ENCODE data around the gene PMEPA1. TPM values are rescaled to one million over a fixed set of nuclear protein-coding genes. Genes with fewer than 3 reads are reported as not detected.

The PMEPA1 gene
- total RNA-seq, 2 experiments from 2014 or later, result 1.4 to 3.7 TPM

- intact Hi-C loops (cut with micrococcal nuclease; ENCODE audit: unreplicated experiment), result no loop called here
- no peak for TF ChIP-seq CTCF (conservative IDR thresholded peaks at IDR 0.05; ENCODE audit: low read length)
- TF ChIP-seq EZH2phosphoT487 (IDR thresholded peaks at IDR 0.05; ENCODE audit: borderline replicate concordance, low read depth, low read length), result no peak
- H3K4me1 ChIP-seq (ENCODE audit: insufficient read depth, low read length, poor library complexity, severe bottlenecking), result peaks cover 28% of the 10 kb centered on the region
- no peak for DNase-seq (ENCODE audit: low spot score)
- ChIA-PET POLR2A (interaction anchor here (1.8 kb wide), 1 partner anchor 13 kb away, joined by 4 read pairs; no protein-coding TSS in a partner anchor), CTCF (ENCODE audit: unreplicated experiment) (no interaction called here)
- no peak overlapping the region for H3K4me3 ChIP-seq (ENCODE audit: low read depth, low read length, poor library complexity, severe bottlenecking)
- no peaks in the 10 kb centered on the region for H3K36me3 ChIP-seq (ENCODE audit: insufficient read depth, low read length)
- H3K79me2 ChIP-seq (ENCODE audit: insufficient read depth, low read depth, low read length), result no peaks in the 10 kb centered on the region
- H3K4me2 ChIP-seq (ENCODE audit: low read length), result no peak overlapping the region
- H4K20me1 ChIP-seq (ENCODE audit: insufficient read depth, low read length), result no peaks in the 10 kb centered on the region; the same call in 1 of the 2 replicates
- no peak overlapping the region for H3K27ac ChIP-seq (ENCODE audit: low read depth, low read length, poor library complexity, severe bottlenecking)
- no peaks in the 10 kb centered on the region for H3K9me2 ChIP-seq (ENCODE audit: insufficient read depth, low read length)
- no TSS peak for BruUV-seq (replicated peaks)
- H3K9me3 ChIP-seq (ENCODE audit: low read length), result no peaks in the 10 kb centered on the region
- no peak overlapping the region for H2AFZ ChIP-seq (ENCODE audit: low read length)
Measured at GRCh38 chr20:57614490-57615444, 95.0 kb downstream of the PMEPA1 start.

- CTCF ChIA-PET (ENCODE audit: unreplicated experiment), result no interaction called here
- no peaks in the 10 kb centered on the region for H3K36me3 ChIP-seq (ENCODE audit: insufficient read depth, low read length)
Measured at GRCh38 chr20:57613481-57613921, 96.3 kb downstream of the PMEPA1 start.

More at GRCh38 chr20:57613481-57613921, 96.3 kb downstream of the PMEPA1 start:
- Histone ChIP-seq H3K27ac (ENCODE audit: low read depth, low read length, poor library complexity, severe bottlenecking) (no peak overlapping the region), H3K9me2 (ENCODE audit: insufficient read depth, low read length) (no peaks in the 10 kb centered on the region), H2AFZ (ENCODE audit: low read length) (no peak overlapping the region), H3K9me3 (ENCODE audit: low read length) (no peaks in the 10 kb centered on the region), H3K4me3 (ENCODE audit: low read depth, low read length, poor library complexity, severe bottlenecking) (no peak overlapping the region), H3K4me2 (ENCODE audit: low read length) (no peak overlapping the region), H3K79me2 (ENCODE audit: insufficient read depth, low read depth, low read length) (no peaks in the 10 kb centered on the region), H4K20me1 (ENCODE audit: insufficient read depth, low read length) (no peaks in the 10 kb centered on the region; the same call in 1 of the 2 replicates), H3K4me1 (ENCODE audit: insufficient read depth, low read length, poor library complexity, severe bottlenecking) (peaks cover 22% of the 10 kb centered on the region)
- intact Hi-C loops (cut with micrococcal nuclease; ENCODE audit: unreplicated experiment), result no loop called here
- DNase-seq (ENCODE audit: low spot score), result no peak
- TF ChIP-seq EZH2phosphoT487 (IDR thresholded peaks at IDR 0.05; ENCODE audit: borderline replicate concordance, low read depth, low read length) (no peak), CTCF (conservative IDR thresholded peaks at IDR 0.05; ENCODE audit: low read length) (no peak)
- no TSS peak for BruUV-seq (replicated peaks)
- POLR2A ChIA-PET, result interaction anchor here (1.8 kb wide), 1 partner anchor 12 kb away, joined by 4 read pairs; no protein-coding TSS in a partner anchor

Data from OCI-LY7 (cell line).